Stimulated activated naive B cell treated with anti-CD40 and anti-IgM and Interleukin-4, amounts not matched to agents 10 μg/mL and 1 μg/mL and 100 μg/mL, for 72 hours (primary cell): ENCODE data around the gene ERC2.

ENCODE experiments used
- ATAC-seq, 2 donors: fragments of 150-1000 bp; cut with Tn5 transposase; replicated peaks; 2 replicates each; pipeline ENCODE4 v1.10.0; 2021; ENCODE audit warnings: moderate library complexity in 1 of 2
- DNase-seq: peaks from one replicate; pipeline ENCODE4 v3.0.0; 2021
- H3K27ac Mint-ChIP-seq: one replicate; pipeline ENCODE4 v1.8.0; 2022; ENCODE audit warnings: mild to moderate bottlenecking, mixed read lengths
- H3K27me3 Mint-ChIP-seq, 2 donors: one replicate each; pipeline ENCODE4 v1.8.0; 2022; ENCODE audit warnings: mixed read lengths in 2 of 2
- H3K36me3 Mint-ChIP-seq, 2 donors: one replicate each; pipeline ENCODE4 v1.8.0; 2022; ENCODE audit warnings: mixed read lengths in 2 of 2, mild to moderate bottlenecking in 1 of 2
- H3K4me1 Mint-ChIP-seq, 2 donors: one replicate each; pipeline ENCODE4 v1.8.0; 2022; ENCODE audit warnings: mixed read lengths in 2 of 2, mild to moderate bottlenecking in 1 of 2
- H3K4me3 Mint-ChIP-seq, 2 donors: one replicate each; pipeline ENCODE4 v1.8.0; 2022; ENCODE audit warnings: mild to moderate bottlenecking in 2 of 2, mixed read lengths in 2 of 2, moderate library complexity in 1 of 2
- H3K9me3 Mint-ChIP-seq, 2 donors: one replicate each; pipeline ENCODE4 v1.8.0; 2022; ENCODE audit warnings: mixed read lengths in 2 of 2, mild to moderate bottlenecking in 1 of 2

ERC2 gene

DNA sequence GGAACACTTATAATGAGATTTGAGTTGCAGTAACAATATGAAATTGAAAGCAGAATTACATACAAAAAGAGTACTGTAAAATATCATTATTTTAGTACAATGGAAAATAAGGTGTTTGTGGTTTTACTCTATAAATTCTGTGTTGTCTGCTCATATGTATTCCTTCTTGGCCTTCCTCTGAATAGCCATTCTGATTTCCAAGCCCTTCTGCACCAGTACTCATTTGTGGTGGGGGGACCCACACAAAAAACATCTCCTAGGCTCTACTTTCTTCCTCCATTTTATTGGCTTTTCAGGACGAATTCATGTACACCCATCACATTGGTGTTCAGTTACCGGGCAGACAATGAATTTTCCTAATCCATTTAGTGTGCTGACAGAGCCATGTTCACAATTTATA, 338.2 kb downstream of the ERC2 start:
- Mint-ChIP-seq H3K9me3 (peaks cover 3 to 4% of the 10 kb centered on the region in 2 donors), H3K27ac (no peak overlapping the region), H3K4me1 (no peaks in the 10 kb centered on the region), H3K36me3 (no peaks in the 10 kb centered on the region), H3K4me3 (no peak overlapping the region), H3K27me3 (peaks cover 0 to 4% of the 10 kb centered on the region in 2 donors)
- ATAC-seq (no peak), DNase-seq (no peak)

- H3K9me3 Mint-ChIP-seq: peaks cover 4 to 7% of the 10 kb centered on the region in 2 donors
- no peak overlapping the region for H3K4me3 Mint-ChIP-seq
- H3K36me3 Mint-ChIP-seq: no peaks in the 10 kb centered on the region
- DNase-seq (no peak), ATAC-seq (no peak)
- H3K4me1 Mint-ChIP-seq: no peaks in the 10 kb centered on the region
- H3K27ac Mint-ChIP-seq: no peak overlapping the region
- H3K27me3 Mint-ChIP-seq: peaks cover 0 to 8% of the 10 kb centered on the region in 2 donors
Observed at GRCh38 chr3:56126632-56127031, 341.6 kb downstream of the ERC2 start.

DNA sequence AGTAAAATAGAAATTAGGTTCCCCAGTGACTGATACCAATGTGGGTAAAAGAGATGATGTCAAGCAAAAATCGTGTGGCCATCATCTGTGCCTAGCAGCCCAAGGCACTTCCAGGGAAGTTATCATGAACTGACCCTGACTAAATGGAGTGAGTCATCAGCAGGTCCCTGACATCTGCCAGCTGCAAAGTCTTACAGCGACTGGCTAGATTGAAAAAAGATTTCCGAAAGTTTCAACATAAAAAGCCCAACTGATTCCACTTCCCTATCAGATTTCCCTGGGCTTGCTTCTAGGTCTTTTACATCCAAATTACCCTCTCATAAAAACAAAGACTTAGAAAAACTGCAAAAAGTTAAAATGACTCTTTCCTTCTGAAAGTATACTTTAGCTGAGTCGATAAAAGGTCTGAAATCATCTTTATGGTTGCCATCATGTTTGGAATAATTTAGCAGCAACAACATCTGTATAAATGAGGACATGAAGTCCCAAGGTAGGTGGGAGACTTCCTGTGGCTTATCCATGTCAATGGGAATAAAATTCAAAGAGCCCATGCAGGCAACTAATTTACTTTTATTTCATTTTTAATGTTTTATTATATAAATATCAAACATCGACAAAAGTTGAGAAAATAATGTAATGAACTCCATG, 342.8 kb downstream of the ERC2 start:
- no peak for DNase-seq
- Mint-ChIP-seq H3K27ac (no peak overlapping the region), H3K4me1 (no peaks in the 10 kb centered on the region), H3K27me3 (peaks cover 0 to 8% of the 10 kb centered on the region in 2 donors), H3K9me3 (peaks cover 4 to 7% of the 10 kb centered on the region in 2 donors), H3K36me3 (no peaks in the 10 kb centered on the region), H3K4me3 (no peak overlapping the region)
- no peak for ATAC-seq

- Mint-ChIP-seq H3K4me1 (no peaks in the 10 kb centered on the region), H3K9me3 (peaks cover 7% of the 10 kb centered on the region in 2 donors), H3K27me3 (peaks cover 0 to 8% of the 10 kb centered on the region in 2 donors), H3K36me3 (no peaks in the 10 kb centered on the region), H3K4me3 (no peak overlapping the region), H3K27ac (no peak overlapping the region)
- DNase-seq (no peak), ATAC-seq (no peak)
Observed at GRCh38 chr3:56124546-56124945, 343.7 kb downstream of the ERC2 start.

- DNase-seq: no peak
- no peak for ATAC-seq
- peaks cover 7% of the 10 kb centered on the region in 2 donors for H3K9me3 Mint-ChIP-seq
- no peak overlapping the region for H3K4me3 Mint-ChIP-seq
- H3K27ac Mint-ChIP-seq: no peak overlapping the region
- peaks cover 0 to 8% of the 10 kb centered on the region in 2 donors for H3K27me3 Mint-ChIP-seq
- no peaks in the 10 kb centered on the region for H3K4me1 Mint-ChIP-seq
- no peaks in the 10 kb centered on the region for H3K36me3 Mint-ChIP-seq
Observed at GRCh38 chr3:56123487-56123886, 344.8 kb downstream of the ERC2 start.

- no peak overlapping the region for H3K27ac Mint-ChIP-seq
- no peaks in the 10 kb centered on the region for H3K4me1 Mint-ChIP-seq
- H3K27me3 Mint-ChIP-seq: peaks cover 0 to 8% of the 10 kb centered on the region in 2 donors
- H3K36me3 Mint-ChIP-seq: no peaks in the 10 kb centered on the region
- ATAC-seq (no peak), DNase-seq (no peak)
- H3K9me3 Mint-ChIP-seq: peaks cover 7% of the 10 kb centered on the region in 2 donors
- no peak overlapping the region for H3K4me3 Mint-ChIP-seq
Observed at GRCh38 chr3:56122911-56123310, 345.4 kb downstream of the ERC2 start.

- no peak for ATAC-seq
Observed at GRCh38 chr3:56121716-56122115, 346.6 kb downstream of the ERC2 start.

GRCh38 chr3:56119575-56120349, 348.5 kb downstream of the ERC2 start:
- Mint-ChIP-seq H3K27ac (no peak overlapping the region), H3K4me1 (no peaks in the 10 kb centered on the region), H3K27me3 (peaks cover 0 to 3% of the 10 kb centered on the region in 2 donors), H3K4me3 (no peak overlapping the region), H3K9me3 (peaks cover 6 to 9% of the 10 kb centered on the region in 2 donors), H3K36me3 (no peaks in the 10 kb centered on the region)
- ATAC-seq (no peak), DNase-seq (no peak)

More at GRCh38 chr3:56121716-56122115, 346.6 kb downstream of the ERC2 start:
- H3K27me3 Mint-ChIP-seq: peaks cover 0 to 7% of the 10 kb centered on the region in 2 donors
- no peaks in the 10 kb centered on the region for H3K36me3 Mint-ChIP-seq
- no peak for DNase-seq
- H3K9me3 Mint-ChIP-seq: peaks cover 5 to 7% of the 10 kb centered on the region in 2 donors
- no peak overlapping the region for H3K4me3 Mint-ChIP-seq
- H3K27ac Mint-ChIP-seq: no peak overlapping the region
- H3K4me1 Mint-ChIP-seq: no peaks in the 10 kb centered on the region

DNA sequence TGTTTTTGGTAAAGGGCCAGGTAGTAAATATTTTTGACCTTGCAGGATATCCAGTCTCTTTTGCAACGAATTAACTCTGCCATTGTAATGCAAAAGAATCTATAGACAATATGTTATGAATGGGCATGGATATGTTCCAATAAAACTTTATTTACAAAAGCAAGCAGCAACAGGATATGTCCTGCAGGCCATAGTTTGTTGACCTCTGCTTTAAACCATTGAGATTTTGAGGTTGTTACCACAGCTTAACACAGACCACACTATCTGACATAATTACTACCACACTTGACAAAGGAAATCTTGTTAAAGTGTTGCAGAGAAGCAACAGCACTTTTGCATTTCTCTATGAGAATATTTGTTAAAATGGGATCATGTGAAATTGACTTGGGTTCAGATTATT, 349.3 kb downstream of the ERC2 start:
- ATAC-seq (no peak), DNase-seq (no peak)
- H3K36me3 Mint-ChIP-seq: no peaks in the 10 kb centered on the region
- peaks cover 6 to 9% of the 10 kb centered on the region in 2 donors for H3K9me3 Mint-ChIP-seq
- H3K27ac Mint-ChIP-seq: no peak overlapping the region
- no peak overlapping the region for H3K4me3 Mint-ChIP-seq
- H3K27me3 Mint-ChIP-seq: peaks cover 0 to 3% of the 10 kb centered on the region in 2 donors
- no peaks in the 10 kb centered on the region for H3K4me1 Mint-ChIP-seq

- no peaks in the 10 kb centered on the region for H3K4me1 Mint-ChIP-seq
Observed at GRCh38 chr3:56115698-56116097, 352.6 kb downstream of the ERC2 start.

GRCh38 chr3:56115199-56115598, 353.1 kb downstream of the ERC2 start:
- Mint-ChIP-seq H3K36me3 (no peaks in the 10 kb centered on the region), H3K4me1 (no peaks in the 10 kb centered on the region), H3K4me3 (no peak overlapping the region), H3K9me3 (peaks cover 5 to 6% of the 10 kb centered on the region in 2 donors), H3K27ac (no peak overlapping the region), H3K27me3 (no peaks in the 10 kb centered on the region)
- ATAC-seq (no peak), DNase-seq (no peak)

More at GRCh38 chr3:56115698-56116097, 352.6 kb downstream of the ERC2 start:
- no peaks in the 10 kb centered on the region for H3K27me3 Mint-ChIP-seq
- no peak overlapping the region for H3K27ac Mint-ChIP-seq
- H3K36me3 Mint-ChIP-seq: no peaks in the 10 kb centered on the region
- ATAC-seq: no peak
- peaks cover 6% of the 10 kb centered on the region in 2 donors for H3K9me3 Mint-ChIP-seq
- no peak overlapping the region for H3K4me3 Mint-ChIP-seq
- DNase-seq: no peak

DNA sequence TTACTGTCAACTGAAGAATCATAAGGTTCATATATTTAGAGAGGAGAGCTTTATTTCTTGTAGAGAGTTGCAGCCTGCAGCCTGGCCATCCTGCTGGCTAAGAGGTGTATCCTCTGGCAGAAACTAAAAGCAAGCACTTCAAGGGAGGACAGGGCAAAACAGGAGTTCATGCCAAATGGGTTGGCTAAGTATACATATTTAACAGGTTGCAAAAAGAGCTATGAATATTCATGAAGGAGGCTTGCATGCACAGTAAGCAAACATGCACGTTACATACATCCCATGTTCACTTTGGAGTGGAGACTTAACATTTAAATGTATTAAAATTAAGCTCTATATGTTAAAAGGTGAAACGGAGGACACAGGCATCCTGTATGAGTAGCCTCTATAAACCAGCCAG, 354.4 kb downstream of the ERC2 start:
- no peak overlapping the region for H3K27ac Mint-ChIP-seq
- H3K9me3 Mint-ChIP-seq: peaks cover 3 to 6% of the 10 kb centered on the region in 2 donors
- DNase-seq (no peak), ATAC-seq (no peak)
- no peaks in the 10 kb centered on the region for H3K36me3 Mint-ChIP-seq
- no peak overlapping the region for H3K4me3 Mint-ChIP-seq
- no peaks in the 10 kb centered on the region for H3K27me3 Mint-ChIP-seq
- no peaks in the 10 kb centered on the region for H3K4me1 Mint-ChIP-seq

GRCh38 chr3:56113231-56113630, 355.0 kb downstream of the ERC2 start:
- Mint-ChIP-seq H3K4me1 (no peaks in the 10 kb centered on the region), H3K27ac (no peak overlapping the region)

DNA sequence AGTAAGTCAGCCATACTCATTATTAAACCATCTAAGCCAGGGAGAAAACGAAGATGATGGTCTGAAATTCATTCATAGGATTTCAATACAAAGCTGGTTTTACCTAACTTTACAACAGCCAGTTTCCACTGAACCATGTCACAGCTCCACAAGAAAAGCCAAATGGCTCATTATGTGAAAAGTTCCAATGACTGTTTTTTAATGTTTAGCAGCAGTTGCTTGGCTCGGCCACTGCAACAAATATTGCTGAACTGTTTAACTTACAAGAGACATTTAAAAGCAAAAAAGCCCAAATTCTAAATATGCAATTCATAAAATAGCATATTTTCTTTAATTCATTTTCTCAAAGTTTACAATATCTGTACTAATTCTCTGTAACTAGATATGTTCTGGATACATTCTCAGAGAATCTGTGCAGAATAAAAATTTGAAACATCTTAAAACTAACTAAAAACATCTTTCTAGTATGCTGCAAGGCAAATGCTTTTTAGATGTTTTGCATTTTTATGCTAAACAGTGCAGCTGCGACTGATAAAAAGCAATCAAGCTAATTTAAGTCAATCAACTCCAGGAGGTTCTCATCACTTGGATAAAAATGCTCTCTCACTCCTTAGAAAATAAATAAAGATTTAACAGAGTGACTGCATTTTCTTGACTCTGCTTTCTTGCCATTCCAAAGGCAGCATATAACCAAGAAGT, 356.5 kb downstream of the ERC2 start:
- Mint-ChIP-seq H3K27me3 (no peaks in the 10 kb centered on the region), H3K4me3 (no peak overlapping the region), H3K4me1 (no peaks in the 10 kb centered on the region), H3K9me3 (peaks cover 3 to 6% of the 10 kb centered on the region in 2 donors), H3K36me3 (no peaks in the 10 kb centered on the region), H3K27ac (no peak overlapping the region)
- ATAC-seq: no peak
- DNase-seq: no peak

More at GRCh38 chr3:56113231-56113630, 355.0 kb downstream of the ERC2 start:
- peaks cover 3 to 6% of the 10 kb centered on the region in 2 donors for H3K9me3 Mint-ChIP-seq
- DNase-seq (no peak), ATAC-seq (no peak)
- H3K4me3 Mint-ChIP-seq: no peak overlapping the region
- H3K27me3 Mint-ChIP-seq: no peaks in the 10 kb centered on the region
- no peaks in the 10 kb centered on the region for H3K36me3 Mint-ChIP-seq
